Caki2 (cell line): ENCODE results near the gene GGTLC1. TPM values are rescaled to one million over a fixed set of nuclear protein-coding genes. Genes with fewer than 3 reads are reported as not detected.
"Not testable (repeated sequence)": the region's sequence is repeated elsewhere in the genome, so short reads cannot be mapped to it uniquely, and the experiment has no call there.

Experiments used
- DNase-seq: peaks from one replicate; pipeline ENCODE4 v3.0.0-alpha.2; 2015; ENCODE audit warnings: low read depth
- in situ Hi-C: cut with HindIII; loops from 2 replicates; pipeline ENCODE4 v1.10.0; 2016; ENCODE audit warnings: low sequenced_read_pairs, low pct_unique_long_range_greater_than_20kb, mixed read lengths
- total RNA-seq: library from RNA; depleted of rRNA; stranded (reverse); fragments of >200 nt; shearing (Covaris generic); gene quantifications from 2 replicates; pipeline ENCODE4 v1.2.3, GENCODE V29; 2014; ENCODE audit warnings: low replicate concordance

GGTLC1 gene
- total RNA-seq, 1 experiment from 2014 or later = not detected

- in situ Hi-C loops = no loop called here
- no peak for DNase-seq
Observed at GRCh38 chr20:23998392-23998791, 9.8 kb upstream of the GGTLC1 start.

- in situ Hi-C loops = no loop called here
- DNase-seq = no peak
Observed at GRCh38 chr20:23995905-23996666, 7.5 kb upstream of the GGTLC1 start.

- in situ Hi-C loops = not testable (repeated sequence)
Observed at GRCh38 chr20:23995291-23995690, 6.7 kb upstream of the GGTLC1 start.

GRCh38 chr20:23994001-23994633 lies 5.5 kb upstream of the GGTLC1 start:
- in situ Hi-C loops, DNase-seq: not testable (repeated sequence)

More at GRCh38 chr20:23995291-23995690, 6.7 kb upstream of the GGTLC1 start:
- DNase-seq = not testable (repeated sequence)

- in situ Hi-C loops, DNase-seq: not testable (repeated sequence)
Observed at GRCh38 chr20:23993440-23993839, 4.9 kb upstream of the GGTLC1 start.

DNA sequence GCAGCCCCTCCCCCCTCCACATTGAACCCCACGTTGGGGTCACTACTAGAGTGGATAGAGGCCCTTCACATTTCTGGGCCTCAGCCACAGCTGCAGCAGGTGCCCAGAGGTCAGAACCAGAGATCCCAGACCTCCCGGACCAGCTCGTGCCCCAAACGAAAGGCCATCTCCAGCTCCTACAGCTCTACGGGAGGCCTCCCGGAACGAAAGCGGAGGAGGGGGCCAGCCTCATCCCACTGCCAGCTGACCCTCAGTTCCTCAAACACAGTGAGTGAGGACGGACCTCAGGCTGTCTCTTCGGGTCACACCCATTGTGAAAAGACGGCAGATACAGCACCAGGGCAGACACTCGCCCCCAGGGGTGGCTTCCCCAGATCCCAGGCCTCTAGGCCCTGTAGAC lies 1.7 kb upstream of the GGTLC1 start:
- in situ Hi-C loops, DNase-seq: not testable (repeated sequence)

DNA sequence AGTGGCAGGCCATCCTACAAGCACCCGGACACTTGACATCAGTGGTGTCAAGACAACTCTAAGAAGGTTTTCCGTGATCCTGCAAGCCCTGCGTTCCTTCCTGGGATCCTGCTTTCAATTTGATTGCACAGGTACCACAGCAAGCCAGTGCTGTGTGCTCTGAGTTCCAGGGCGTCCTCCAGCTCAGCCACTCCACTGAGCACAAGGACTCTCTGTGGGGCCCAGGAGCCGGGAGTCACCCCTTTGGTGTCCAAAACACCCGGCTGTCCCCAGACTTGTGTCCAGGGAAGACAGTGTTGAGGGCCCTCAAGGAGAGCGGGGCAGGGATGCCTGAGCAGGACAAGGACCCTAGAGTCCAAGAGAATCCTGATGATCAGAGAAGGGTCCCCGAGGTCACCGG lies 387 bp upstream of the GGTLC1 start:
- in situ Hi-C loops, DNase-seq: not testable (repeated sequence)

DNA sequence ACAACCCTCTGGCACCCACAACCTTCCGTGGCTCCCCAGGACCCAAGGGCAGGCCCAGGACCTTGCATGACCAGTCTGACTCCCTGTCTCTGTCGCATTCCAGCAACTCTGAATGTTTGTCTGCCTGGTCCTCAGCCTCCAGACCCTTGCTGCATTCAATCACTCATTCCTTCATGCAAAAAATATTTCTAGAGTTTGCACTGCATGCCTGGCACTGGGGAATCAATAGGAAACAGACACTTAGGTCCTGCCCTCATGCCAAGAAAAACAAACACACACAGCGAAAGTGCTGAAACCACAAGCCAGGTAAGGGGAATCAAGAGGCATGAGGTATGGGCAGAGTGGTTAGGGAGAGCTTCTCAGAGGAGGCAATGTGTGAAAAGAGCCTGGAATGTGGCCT lies 1.9 kb downstream of the GGTLC1 start:
- peak; percentile 35 for DNase-seq
- in situ Hi-C loops = not testable (repeated sequence)

DNA sequence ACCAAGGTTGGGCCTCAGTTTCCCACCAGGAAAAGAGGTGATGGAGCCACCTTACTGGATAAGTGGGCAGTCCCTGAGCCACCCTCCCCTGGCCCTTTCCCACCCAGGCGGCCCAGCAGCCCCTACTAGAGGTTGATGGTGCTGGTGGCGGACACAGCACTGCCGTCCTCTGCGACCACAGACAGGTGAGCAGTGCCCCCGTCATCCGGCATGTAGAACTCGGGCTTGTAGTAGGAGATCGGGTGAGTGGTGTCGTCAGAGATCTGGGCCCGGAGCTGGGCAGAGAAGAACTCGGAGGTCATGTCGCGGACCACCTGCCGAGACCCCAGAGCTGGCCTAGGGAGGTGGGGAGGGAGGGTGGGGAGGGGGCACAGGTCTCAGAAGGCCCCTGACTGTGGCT lies 2.3 kb downstream of the GGTLC1 start:
- in situ Hi-C loops = not testable (repeated sequence)

DNA sequence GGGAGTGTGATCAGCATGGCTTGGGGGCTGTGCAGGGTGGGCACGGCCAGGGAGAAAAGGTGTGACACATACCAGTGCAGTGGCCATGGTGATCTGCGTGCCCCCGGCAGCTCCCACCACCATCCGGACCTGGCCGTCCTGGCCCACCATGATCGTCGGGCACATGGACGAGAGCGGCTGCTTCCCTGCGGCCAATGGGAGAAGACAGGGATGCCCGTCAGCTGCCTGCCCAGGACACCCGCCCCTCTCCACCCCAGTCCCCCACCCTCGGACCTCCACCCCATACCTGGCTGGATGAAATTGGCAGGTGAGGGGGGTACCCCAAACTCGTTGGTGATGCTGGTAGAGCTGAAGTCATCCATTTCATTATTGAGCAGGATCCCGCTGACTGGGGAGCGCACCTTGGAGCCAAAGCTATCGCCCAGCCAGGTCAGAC lies 2.8 kb downstream of the GGTLC1 start:
- DNase-seq, in situ Hi-C loops: not testable (repeated sequence)

More for the DNA sequence above, 2.3 kb downstream of the GGTLC1 start:
- DNase-seq = not testable (repeated sequence)

- in situ Hi-C loops, DNase-seq: not testable (repeated sequence)
Observed at GRCh38 chr20:23985066-23985789, 3.4 kb downstream of the GGTLC1 start.

DNA sequence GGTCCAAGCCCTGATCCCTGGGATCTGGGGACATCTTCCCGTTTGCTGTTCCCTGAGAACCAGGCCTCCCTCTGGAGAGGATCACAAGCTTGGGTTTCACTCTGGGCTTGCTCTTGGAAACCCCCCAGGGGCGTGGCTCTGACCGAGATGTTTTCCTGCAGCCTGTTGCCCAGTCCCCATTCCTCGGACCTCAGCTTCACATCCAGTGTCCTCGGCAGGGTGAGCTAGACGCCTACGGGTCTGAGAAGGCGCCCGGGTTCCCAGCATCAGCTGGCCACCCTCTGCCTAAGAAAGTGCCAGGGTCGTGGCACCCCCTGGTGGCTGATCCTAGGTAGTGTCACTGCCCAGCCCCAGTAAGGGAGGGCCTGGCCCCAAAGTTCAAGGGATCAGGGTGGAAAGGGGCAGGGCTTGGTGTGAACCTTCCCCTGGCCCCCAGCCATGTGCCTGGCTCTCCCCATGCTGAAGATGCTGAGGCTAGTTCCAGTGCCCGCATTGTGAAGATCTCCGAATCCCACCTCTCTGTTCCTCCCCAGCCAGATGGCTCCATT lies 4.0 kb downstream of the GGTLC1 start:
- in situ Hi-C loops, DNase-seq: not testable (repeated sequence)

- in situ Hi-C loops = not testable (repeated sequence)
- peak; percentile 17 for DNase-seq
Observed at GRCh38 chr20:23982112-23983018, 6.2 kb downstream of the GGTLC1 start.

- in situ Hi-C loops, DNase-seq: not testable (repeated sequence)
Observed at GRCh38 chr20:23981526-23981925, 7.1 kb downstream of the GGTLC1 start.

DNA sequence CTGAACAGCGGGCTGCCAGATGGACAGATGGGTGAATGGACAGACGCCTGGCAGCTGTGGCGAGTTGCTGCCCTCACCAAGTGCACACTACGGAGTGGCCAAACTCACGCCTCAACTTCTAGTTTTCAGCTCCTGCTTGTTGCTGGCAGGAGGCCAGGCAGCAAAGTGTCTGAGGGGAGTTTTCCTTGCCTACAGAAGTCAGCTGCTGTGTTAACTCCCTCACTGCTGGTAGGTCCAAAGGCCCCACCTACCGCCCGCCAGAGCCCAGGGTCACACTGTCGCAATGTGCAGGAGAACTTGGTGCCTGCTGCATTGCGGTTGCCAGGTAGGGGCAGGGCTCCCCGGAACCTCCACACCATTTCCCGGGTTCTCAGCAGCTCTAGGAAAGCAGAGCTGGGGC lies 7.6 kb downstream of the GGTLC1 start:
- DNase-seq, in situ Hi-C loops: not testable (repeated sequence)

- in situ Hi-C loops, DNase-seq: not testable (repeated sequence)
Observed at GRCh38 chr20:23979899-23980811, 8.4 kb downstream of the GGTLC1 start.

GRCh38 chr20:23979380-23979779 lies 9.2 kb downstream of the GGTLC1 start:
- in situ Hi-C loops, DNase-seq: not testable (repeated sequence)
